Heart left ventricle (tissue), 16 donors: ENCODE data around the gene ADAMTSL1. TPM values are rescaled to one million over a fixed set of nuclear protein-coding genes. Genes with fewer than 3 reads are reported as not detected.

ENCODE experiments used
- ATAC-seq, 4 donors: fragments of 200-7000 bp; cut with Tn5 transposase; one replicate each; pipeline ENCODE4 v1.9.1; 2020 to 2022; ENCODE audit warnings: moderate library complexity in 4 of 4, mild to moderate bottlenecking in 3 of 4, moderate number of reproducible peaks in 1 of 4
- DNase-seq, 5 donors: peaks; one replicate each; pipeline ENCODE4 v3.0.0-alpha.2; 2020
- H3K27ac ChIP-seq, 12 donors: fragments of 200-600 bp; sonication (generic) in 4 of 12; one replicate each; pipeline versions ENCODE4 v1.5.0 to v1.8.0; 2016 to 2022; ENCODE audit warnings: mild to moderate bottlenecking in 2 of 12
- H3K27me3 ChIP-seq, 9 donors: fragments of 200-600 bp; sonication (generic) in 2 of 9; one replicate each; pipeline versions ENCODE4 v1.5.1 to v1.8.0; 2016 to 2022; ENCODE audit warnings: mild to moderate bottlenecking in 3 of 9
- H3K36me3 ChIP-seq, 9 donors: fragments of 200-600 bp; sonication (generic) in 2 of 9; one replicate each; pipeline versions ENCODE4 v1.5.0 to v1.8.0; 2018 to 2022; ENCODE audit warnings: mild to moderate bottlenecking in 2 of 9
- H3K4me1 ChIP-seq, 12 donors: fragments of 200-600 bp; sonication (generic) in 4 of 12; one replicate each; pipeline versions ENCODE4 v1.5.0 to v1.8.0; 2016 to 2022; ENCODE audit warnings: mild to moderate bottlenecking in 3 of 12
- H3K4me3 ChIP-seq, 12 donors: fragments of 200-600 bp; sonication (generic) in 4 of 12; one replicate each; pipeline versions ENCODE4 v1.5.0 to v1.8.0; 2017 to 2022; ENCODE audit warnings: mild to moderate bottlenecking in 9 of 12, moderate library complexity in 4 of 12
- H3K9me3 ChIP-seq, 12 donors: fragments of 200-600 bp; sonication (generic) in 4 of 12; one replicate each; pipeline versions ENCODE4 v1.5.0 to v1.8.0; 2016 to 2022; ENCODE audit warnings: mild to moderate bottlenecking in 1 of 12
- POLR2A ChIP-seq, 2 donors: fragments of 450-650 bp; IDR thresholded peaks; one replicate each; pipeline ENCODE4 v1.6.1; 2017; ENCODE audit warnings: antibody characterized with exemption in 2 of 2, mild to moderate bottlenecking in 2 of 2, moderate library complexity in 2 of 2
- WGBS, 4 donors: extraction: QIAGEN DNeasy Blood & Tissue Kit in 2 of 4; methylation state at CpG; one replicate each; pipeline versions ENCODE4 v1.1.5 to v1.1.7; 2013 to 2018; 5-methylcytosine and 5-hydroxymethylcytosine counted together
- intact Hi-C, 10 donors: fragments of 100-400 bp; cut with DNase I; formaldehyde crosslinking; loops; one replicate each; pipeline versions ENCODE4 v1.11.1 to v1.14.2; 2022
- polyA plus RNA-seq, 2 donors: library from polyadenylated mRNA; stranded (reverse); fragments of 200-250 nt; gene quantifications; one replicate each; pipeline ENCODE4 v1.2.3, GENCODE V29; 2013
- total RNA-seq, 9 donors: library from RNA; depleted of rRNA in 2 of 9; stranded (reverse); fragments of >200 nt in 2 of 9; fragmentation: NEBNext Ultra II Directional in 3 of 9; extraction: Animal tissue kit (Norgen Biotek cat#: 25700) in 3 of 9; gene quantifications; one replicate each; pipeline versions ENCODE4 v1.1.0 to v1.2.4, GENCODE V29; 2016 to 2023
- TF ChIP-seq, protein P1 (sequence below), 12 donors: fragments of 200-600 bp; sonication (generic) in 4 of 12; IDR thresholded peaks; one replicate each; pipeline versions ENCODE4 v1.5.0 to v1.8.0; 2018 to 2022; ENCODE audit warnings: antibody characterized with exemption in 12 of 12, mild to moderate bottlenecking in 5 of 12
- donor health status: ischemic (EF 13 %, LVEDD 7.1; RV severe dilation, severe dysfunction).
- donor health status: healthy with polysubstance abuse.
- donor health status: DM: no; HTN: yes; CAD: no.
- donor health status: DM: no; HTN: no; CAD: no.
- donor health status: ischemic (EF 25% LVEDD 6.9; RV normal size, moderate dysfunction).
- donor health status: ischemic (EF 25% LVEDD 5.7; RV mildly dilated, moderate dysfunction).
- donor health status: healthy.
- donor health status: DM: yes; HTN: yes; CAD: no.
- donor health status: ischemic (EF 35%, LVEDD 5.7; RV mildly dilated, moderate dysfunction).
- donor health status: nonischemic (EF 11% LVEDD 7.7; RV severe dilation, severe dysfunction).
- donor health status: DM: yes; HTN: yes; CAD: no.
- donor health status: PGD.
- donor health status: ischemic (EF 29% LVEDD 5.4; RV normal size, mild dysfunction).
- donor health status: nonischemic (EF 23%, LVEDD 6.1; RV moderate dilation, normal function).

The ADAMTSL1 gene
- total and polyA plus RNA-seq, 11 donors: 0.46 to 4.7 (median 1.1) TPM

DNA sequence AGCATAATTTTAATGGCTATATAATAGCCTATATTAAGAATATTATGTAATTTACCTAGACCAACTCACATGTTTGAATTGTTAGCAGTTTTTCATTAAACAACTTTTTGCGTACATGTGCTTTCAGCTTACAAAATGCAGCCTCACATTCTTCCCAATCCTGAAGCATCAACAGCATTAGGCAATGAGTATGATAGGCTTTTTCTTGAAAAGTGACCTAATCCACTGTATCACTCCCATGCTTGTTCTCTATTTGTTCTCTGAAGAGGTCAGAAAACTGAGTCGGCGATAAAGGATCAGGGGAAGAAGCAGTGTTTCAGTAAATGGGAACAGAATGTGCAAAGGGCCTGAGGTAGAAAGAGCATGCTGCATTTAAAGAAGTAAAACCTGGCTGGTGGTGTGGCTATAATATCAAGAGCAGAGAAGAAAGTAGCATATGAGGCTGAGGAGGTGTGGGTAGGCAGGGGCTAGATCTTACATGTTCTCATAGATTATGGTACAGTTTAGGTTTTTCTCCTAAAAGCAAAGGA, 346.7 kb downstream of the ADAMTSL1 start:
- peaks cover 0 to 18% (median 9%) of the 10 kb centered on the region in 12 donors for H3K4me1 ChIP-seq
- ATAC-seq (no peak), DNase-seq (no peak)
- no peak overlapping the region for H3K27ac ChIP-seq
- H3K9me3 ChIP-seq: no peaks in the 10 kb centered on the region
- 83 to 97% (median 96%) methylated on average over 3 of the region's 3 CpGs for WGBS, 4 donors
- H3K36me3 ChIP-seq: no peaks in the 10 kb centered on the region
- TF ChIP-seq POLR2A (IDR thresholded peaks at IDR 0.05): no peak
- TF ChIP-seq, protein P1, sequence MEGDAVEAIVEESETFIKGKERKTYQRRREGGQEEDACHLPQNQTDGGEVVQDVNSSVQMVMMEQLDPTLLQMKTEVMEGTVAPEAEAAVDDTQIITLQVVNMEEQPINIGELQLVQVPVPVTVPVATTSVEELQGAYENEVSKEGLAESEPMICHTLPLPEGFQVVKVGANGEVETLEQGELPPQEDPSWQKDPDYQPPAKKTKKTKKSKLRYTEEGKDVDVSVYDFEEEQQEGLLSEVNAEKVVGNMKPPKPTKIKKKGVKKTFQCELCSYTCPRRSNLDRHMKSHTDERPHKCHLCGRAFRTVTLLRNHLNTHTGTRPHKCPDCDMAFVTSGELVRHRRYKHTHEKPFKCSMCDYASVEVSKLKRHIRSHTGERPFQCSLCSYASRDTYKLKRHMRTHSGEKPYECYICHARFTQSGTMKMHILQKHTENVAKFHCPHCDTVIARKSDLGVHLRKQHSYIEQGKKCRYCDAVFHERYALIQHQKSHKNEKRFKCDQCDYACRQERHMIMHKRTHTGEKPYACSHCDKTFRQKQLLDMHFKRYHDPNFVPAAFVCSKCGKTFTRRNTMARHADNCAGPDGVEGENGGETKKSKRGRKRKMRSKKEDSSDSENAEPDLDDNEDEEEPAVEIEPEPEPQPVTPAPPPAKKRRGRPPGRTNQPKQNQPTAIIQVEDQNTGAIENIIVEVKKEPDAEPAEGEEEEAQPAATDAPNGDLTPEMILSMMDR (IDR thresholded peaks at IDR 0.05): no peak
- no peak overlapping the region for H3K4me3 ChIP-seq
- no peaks in the 10 kb centered on the region for H3K27me3 ChIP-seq
- intact Hi-C loops: no loop called here

GRCh38 chr9:18821788-18822187, 347.8 kb downstream of the ADAMTSL1 start:
- no peak for ATAC-seq
- intact Hi-C loops: no loop called here
- H3K9me3 ChIP-seq: no peaks in the 10 kb centered on the region
- no peak for TF ChIP-seq POLR2A (IDR thresholded peaks at IDR 0.05)
- TF ChIP-seq, protein P1 (IDR thresholded peaks at IDR 0.05): no peak
- H3K36me3 ChIP-seq: no peaks in the 10 kb centered on the region
- WGBS, 4 donors: 71 to 80% (median 74%) methylated on average over 3 of the region's 3 CpGs
- H3K27ac ChIP-seq: no peak overlapping the region
- DNase-seq: no peak
- H3K4me1 ChIP-seq: peaks cover 0 to 20% (median 12%) of the 10 kb centered on the region in 12 donors
- no peaks in the 10 kb centered on the region for H3K27me3 ChIP-seq
- H3K4me3 ChIP-seq: no peak overlapping the region

GRCh38 chr9:18822850-18823249, 348.9 kb downstream of the ADAMTSL1 start:
- intact Hi-C loops: no loop called here
- DNase-seq: no peak
- no peaks in the 10 kb centered on the region for H3K27me3 ChIP-seq
- no peaks in the 10 kb centered on the region for H3K36me3 ChIP-seq
- peaks cover 0 to 20% (median 12%) of the 10 kb centered on the region in 12 donors for H3K4me1 ChIP-seq
- no peak overlapping the region for H3K27ac ChIP-seq
- WGBS, 4 donors: 77 to 87% (median 81%) methylated on average over 5 of the region's 5 CpGs
- H3K9me3 ChIP-seq: no peaks in the 10 kb centered on the region
- TF ChIP-seq POLR2A (IDR thresholded peaks at IDR 0.05): no peak
- TF ChIP-seq, protein P1 (IDR thresholded peaks at IDR 0.05): no peak
- no peak for ATAC-seq
- no peak overlapping the region for H3K4me3 ChIP-seq

- TF ChIP-seq, protein P1 (IDR thresholded peaks at IDR 0.05): peak in 4 of 12 donors; percentile 5 to 30 (median 20)
- TF ChIP-seq POLR2A (IDR thresholded peaks at IDR 0.05): no peak
- intact Hi-C loops: no loop called here
- DNase-seq (no peak), ATAC-seq (no peak)
- Histone ChIP-seq H3K4me1 (peaks cover 0 to 20% (median 12%) of the 10 kb centered on the region in 12 donors), H3K27me3 (no peaks in the 10 kb centered on the region), H3K36me3 (no peaks in the 10 kb centered on the region), H3K4me3 (no peak overlapping the region), H3K27ac (no peak overlapping the region), H3K9me3 (no peaks in the 10 kb centered on the region)
- 84 to 90% (median 85%) methylated on average over 4 of the region's 4 CpGs for WGBS, 4 donors
These were observed 350.2 kb downstream of the ADAMTSL1 start for GRCh38 chr9:18824095-18824666.
